NK-92 treated with Interleukin-12 subunit alpha and Interleukin-12 subunit beta, amount 100 ng/mL, for 24 hours (cell line): ENCODE data around the gene ATG4C.

Experiments
- DNase-seq: peaks from one replicate; lab custom pipeline; 2025; lab: John Stamatoyannopoulos, UW

The ATG4C gene

DNA sequence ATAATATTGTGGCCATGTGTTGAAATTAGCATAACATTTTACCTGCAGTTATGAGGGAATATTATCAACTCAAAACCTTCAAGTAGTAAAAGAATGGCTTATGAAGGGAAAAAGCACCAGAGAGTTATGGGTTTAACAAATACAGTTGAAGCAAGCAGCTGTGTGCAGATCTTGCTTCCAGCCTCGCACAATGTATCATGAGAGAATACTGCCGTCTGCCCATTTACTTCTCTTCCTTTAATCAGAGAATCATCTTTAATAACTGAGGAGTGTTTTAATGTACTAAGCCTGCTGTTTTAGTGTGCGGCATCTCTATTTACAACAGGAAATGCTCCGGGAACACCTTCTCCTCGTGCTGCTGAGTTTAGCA is 120.9 kb downstream of the ATG4C start:
- no peak for DNase-seq

DNA sequence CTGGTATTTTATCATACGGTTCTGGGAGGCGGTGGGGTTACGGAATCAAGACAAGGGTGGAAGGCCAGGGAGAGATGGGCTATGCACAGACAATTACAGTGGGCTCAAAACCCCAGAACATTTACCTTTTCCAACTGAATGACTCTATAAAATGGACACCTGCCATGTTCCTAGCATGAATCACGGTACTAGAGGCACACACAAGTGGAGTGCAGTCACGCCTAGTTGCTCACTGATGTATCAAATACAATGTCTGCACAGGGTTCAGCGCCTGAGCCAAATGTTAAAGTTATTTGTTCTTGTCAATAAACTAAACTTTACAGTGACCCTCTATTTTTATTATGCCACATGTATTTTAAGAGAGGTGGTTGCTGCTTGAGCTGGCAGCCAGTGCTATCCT is 121.4 kb downstream of the ATG4C start:
- no peak for DNase-seq

- no peak for DNase-seq
Measured at GRCh38 chr1:62905872-62906271, 121.9 kb downstream of the ATG4C start.

- no peak for DNase-seq
Measured at GRCh38 chr1:62906428-62906886, 122.5 kb downstream of the ATG4C start.

- no peak for DNase-seq
Measured at GRCh38 chr1:62908168-62908695, 124.3 kb downstream of the ATG4C start.

- DNase-seq = no peak
Measured at GRCh38 chr1:62912028-62912638, 128.2 kb downstream of the ATG4C start.
